Chondrocyte (in vitro differentiated cells): Measurements from ENCODE around the gene STOX1. TPM values are rescaled to one million over a fixed set of nuclear protein-coding genes. Genes with fewer than 3 reads are reported as not detected.
A peak's percentile ranks its signal among the peaks of the same experiment; 100 is the strongest.
"Not testable (repeated sequence)": the region's sequence is repeated elsewhere in the genome, so short reads cannot be mapped to it uniquely, and the experiment has no call there.

ENCODE experiments used
- DNase-seq: peaks from one replicate; pipeline ENCODE4 v3.0.0; 2021; ENCODE audit warnings: mixed read lengths, low spot score
- H3K27ac Mint-ChIP-seq: one replicate; pipeline ENCODE4 v1.8.0; 2021; ENCODE audit warnings: mild to moderate bottlenecking, moderate library complexity, mixed read lengths; ENCODE audit not compliant: unreplicated experiment
- H3K27me3 Mint-ChIP-seq: 2 replicates; pipeline ENCODE4 v1.8.0; 2021; ENCODE audit warnings: low read depth, mixed read lengths
- H3K36me3 Mint-ChIP-seq: 2 replicates; pipeline ENCODE4 v1.8.0; 2021; ENCODE audit warnings: low read depth, mixed read lengths
- H3K4me1 Mint-ChIP-seq: 2 replicates; pipeline ENCODE4 v1.8.0; 2021; ENCODE audit warnings: low read depth, mild to moderate bottlenecking, mixed read lengths
- H3K4me3 Mint-ChIP-seq: one replicate; pipeline ENCODE4 v1.8.0; 2021; ENCODE audit warnings: mild to moderate bottlenecking, moderate library complexity, mixed read lengths; ENCODE audit not compliant: unreplicated experiment
- H3K9me3 Mint-ChIP-seq: 2 replicates; pipeline ENCODE4 v1.8.0; 2021; ENCODE audit warnings: low read depth, mixed read lengths
- CTCF ChIP-seq: fragments of 200-600 bp; sonication (generic); IDR thresholded peaks from 2 replicates; pipeline ENCODE4 v1.5.0; 2021; ENCODE audit warnings: antibody characterized with exemption, mild to moderate bottlenecking, moderate library complexity
- total RNA-seq: library from RNA; stranded (reverse); gene quantifications from 3 replicates; pipeline ENCODE4 v1.2.1, GENCODE V29; 2021

The STOX1 gene
- total RNA-seq, 1 donor from 2014 or later, result 0.97 TPM

GRCh38 chr10:68900427-68901104 is 73.2 kb downstream of the STOX1 start:
- DNase-seq, result peak; percentile 92
- H3K27me3 Mint-ChIP-seq, result no peaks in the 10 kb centered on the region
- H3K36me3 Mint-ChIP-seq, result peaks cover 2% of the 10 kb centered on the region
- H3K9me3 Mint-ChIP-seq, result no peaks in the 10 kb centered on the region
- peak overlapping the region; percentile 100 for H3K27ac Mint-ChIP-seq
- peak overlapping the region; percentile 95 for H3K4me3 Mint-ChIP-seq
- peaks cover 36% of the 10 kb centered on the region for H3K4me1 Mint-ChIP-seq
- TF ChIP-seq CTCF, result no peak

GRCh38 chr10:68901105-68901927 is 74.0 kb downstream of the STOX1 start, which contains the start of gene DDX50:
Gene DDX50 (plus strand): TSS chr10:68901315. CDS start chr10:68901385, 70 bp downstream.
- peaks cover 36% of the 10 kb centered on the region for H3K4me1 Mint-ChIP-seq
- H3K27ac Mint-ChIP-seq, result peak within 1 kb of the TSS; percentile 100
- no peaks in the 10 kb centered on the region for H3K9me3 Mint-ChIP-seq
- peak; percentile 95 for DNase-seq
- H3K4me3 Mint-ChIP-seq, result peak within 1 kb of the TSS; percentile 95
- TF ChIP-seq CTCF, result peak; percentile 42
- H3K36me3 Mint-ChIP-seq, result peaks cover 3% of the 10 kb centered on the region
- no peaks in the 10 kb centered on the region for H3K27me3 Mint-ChIP-seq

- Mint-ChIP-seq H3K36me3 (peaks cover 9% of the 10 kb centered on the region), H3K4me3 (peak overlapping the region; percentile 95), H3K9me3 (no peaks in the 10 kb centered on the region), H3K4me1 (peaks cover 35% of the 10 kb centered on the region), H3K27ac (peak overlapping the region; percentile 37), H3K27me3 (no peaks in the 10 kb centered on the region)
- no peak for TF ChIP-seq CTCF
- DNase-seq, result no peak
These were observed 75.1 kb downstream of the STOX1 start for GRCh38 chr10:68902382-68902781.

GRCh38 chr10:68924593-68924992 is 97.3 kb downstream of the STOX1 start:
- Mint-ChIP-seq H3K27ac (peak overlapping the region; percentile 61), H3K4me1 (peaks cover 11% of the 10 kb centered on the region), H3K9me3 (no peaks in the 10 kb centered on the region), H3K4me3 (peak overlapping the region; percentile 37), H3K36me3 (peaks cover 12% of the 10 kb centered on the region), H3K27me3 (no peaks in the 10 kb centered on the region)
- DNase-seq, result no peak
- no peak for TF ChIP-seq CTCF

- H3K27ac Mint-ChIP-seq, result no peak overlapping the region
- H3K9me3 Mint-ChIP-seq, result no peaks in the 10 kb centered on the region
- H3K27me3 Mint-ChIP-seq, result no peaks in the 10 kb centered on the region
- no peak overlapping the region for H3K4me3 Mint-ChIP-seq
- H3K4me1 Mint-ChIP-seq, result peaks cover 11% of the 10 kb centered on the region
- H3K36me3 Mint-ChIP-seq, result peaks cover 11% of the 10 kb centered on the region
- no peak for DNase-seq
- no peak for TF ChIP-seq CTCF
These were observed 98.2 kb downstream of the STOX1 start for GRCh38 chr10:68925489-68925888.

- not testable (repeated sequence) for DNase-seq, H3K27me3 Mint-ChIP-seq, H3K4me3 Mint-ChIP-seq, H3K27ac Mint-ChIP-seq, H3K9me3 Mint-ChIP-seq, H3K36me3 Mint-ChIP-seq
- peaks cover 10% of the 10 kb centered on the region for H3K4me1 Mint-ChIP-seq
These were observed 101.8 kb downstream of the STOX1 start for GRCh38 chr10:68929157-68929556.

GRCh38 chr10:68929888-68930287 is 102.6 kb downstream of the STOX1 start:
- not testable (repeated sequence) for H3K4me3 Mint-ChIP-seq, H3K27me3 Mint-ChIP-seq, H3K4me1 Mint-ChIP-seq, DNase-seq, H3K36me3 Mint-ChIP-seq, H3K9me3 Mint-ChIP-seq, H3K27ac Mint-ChIP-seq

GRCh38 chr10:68932860-68933259 is 105.5 kb downstream of the STOX1 start:
- H3K27me3 Mint-ChIP-seq, H3K4me3 Mint-ChIP-seq, H3K9me3 Mint-ChIP-seq, H3K27ac Mint-ChIP-seq, DNase-seq, H3K4me1 Mint-ChIP-seq: not testable (repeated sequence)
- peaks cover 16% of the 10 kb centered on the region for H3K36me3 Mint-ChIP-seq
